Type B pancreatic cell (in vitro differentiated cells): ENCODE measurements around the gene PTPRU. TPM values are rescaled to one million over a fixed set of nuclear protein-coding genes. Genes with fewer than 3 reads are reported as not detected.

Source experiments
- DNase-seq: peaks from one replicate; pipeline ENCODE4 v3.0.0; 2021; ENCODE audit warnings: mixed read lengths; ENCODE audit not compliant: unreplicated experiment; ENCODE audit errors: extremely low spot score
- H3K27ac Mint-ChIP-seq: 2 replicates; pipeline ENCODE4 v1.8.0; 2021; ENCODE audit warnings: mild to moderate bottlenecking, mixed read lengths
- H3K27me3 Mint-ChIP-seq: 2 replicates; pipeline ENCODE4 v1.8.0; 2021; ENCODE audit warnings: mixed read lengths
- H3K36me3 Mint-ChIP-seq: 2 replicates; pipeline ENCODE4 v1.8.0; 2021; ENCODE audit warnings: mixed read lengths
- H3K4me1 Mint-ChIP-seq: one replicate; pipeline ENCODE4 v1.8.0; 2021; ENCODE audit warnings: mixed read lengths; ENCODE audit not compliant: unreplicated experiment
- H3K4me3 Mint-ChIP-seq: 2 replicates; pipeline ENCODE4 v1.8.0; 2021; ENCODE audit warnings: mild to moderate bottlenecking, mixed read lengths
- H3K9me3 Mint-ChIP-seq: 2 replicates; pipeline ENCODE4 v1.8.0; 2021; ENCODE audit warnings: mixed read lengths
- total RNA-seq: library from RNA; stranded (reverse); gene quantifications from 2 replicates; pipeline ENCODE4 v1.2.1, GENCODE V29; 2021; ENCODE audit warnings: low replicate concordance
- TF ChIP-seq, protein P1 (sequence below): fragments of 200-600 bp; sonication (generic); conservative IDR thresholded peaks from 2 replicates; pipeline ENCODE4 v1.5.0; 2021; ENCODE audit warnings: antibody characterized with exemption, mild to moderate bottlenecking

Gene PTPRU
- total RNA-seq, 1 donor from 2014 or later = 66.6 TPM

DNA sequence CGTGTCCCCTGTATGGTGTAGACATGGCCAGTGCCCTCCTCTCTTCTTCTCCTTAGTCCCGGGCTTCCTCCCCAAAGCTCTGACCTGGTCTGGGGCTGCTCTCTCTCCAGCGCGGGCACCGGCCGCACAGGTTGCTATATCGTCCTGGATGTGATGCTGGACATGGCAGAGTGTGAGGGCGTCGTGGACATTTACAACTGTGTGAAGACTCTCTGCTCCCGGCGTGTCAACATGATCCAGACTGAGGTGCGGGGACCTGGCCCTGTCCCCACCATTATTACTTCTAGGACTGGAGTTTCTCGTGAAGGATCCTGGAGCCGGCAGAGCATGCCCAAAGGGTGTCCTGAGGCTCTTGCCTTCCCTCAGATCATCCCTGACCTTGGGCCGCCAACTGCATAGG is 78.9 kb downstream of the PTPRU start:
- no peak overlapping the region for H3K4me3 Mint-ChIP-seq
- no peaks in the 10 kb centered on the region for H3K27me3 Mint-ChIP-seq
- no peak for DNase-seq
- H3K36me3 Mint-ChIP-seq = peaks cover 14% of the 10 kb centered on the region
- no peaks in the 10 kb centered on the region for H3K9me3 Mint-ChIP-seq
- H3K27ac Mint-ChIP-seq = no peak overlapping the region
- peaks cover 6% of the 10 kb centered on the region for H3K4me1 Mint-ChIP-seq
- TF ChIP-seq, protein P1, sequence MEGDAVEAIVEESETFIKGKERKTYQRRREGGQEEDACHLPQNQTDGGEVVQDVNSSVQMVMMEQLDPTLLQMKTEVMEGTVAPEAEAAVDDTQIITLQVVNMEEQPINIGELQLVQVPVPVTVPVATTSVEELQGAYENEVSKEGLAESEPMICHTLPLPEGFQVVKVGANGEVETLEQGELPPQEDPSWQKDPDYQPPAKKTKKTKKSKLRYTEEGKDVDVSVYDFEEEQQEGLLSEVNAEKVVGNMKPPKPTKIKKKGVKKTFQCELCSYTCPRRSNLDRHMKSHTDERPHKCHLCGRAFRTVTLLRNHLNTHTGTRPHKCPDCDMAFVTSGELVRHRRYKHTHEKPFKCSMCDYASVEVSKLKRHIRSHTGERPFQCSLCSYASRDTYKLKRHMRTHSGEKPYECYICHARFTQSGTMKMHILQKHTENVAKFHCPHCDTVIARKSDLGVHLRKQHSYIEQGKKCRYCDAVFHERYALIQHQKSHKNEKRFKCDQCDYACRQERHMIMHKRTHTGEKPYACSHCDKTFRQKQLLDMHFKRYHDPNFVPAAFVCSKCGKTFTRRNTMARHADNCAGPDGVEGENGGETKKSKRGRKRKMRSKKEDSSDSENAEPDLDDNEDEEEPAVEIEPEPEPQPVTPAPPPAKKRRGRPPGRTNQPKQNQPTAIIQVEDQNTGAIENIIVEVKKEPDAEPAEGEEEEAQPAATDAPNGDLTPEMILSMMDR = no peak

DNA sequence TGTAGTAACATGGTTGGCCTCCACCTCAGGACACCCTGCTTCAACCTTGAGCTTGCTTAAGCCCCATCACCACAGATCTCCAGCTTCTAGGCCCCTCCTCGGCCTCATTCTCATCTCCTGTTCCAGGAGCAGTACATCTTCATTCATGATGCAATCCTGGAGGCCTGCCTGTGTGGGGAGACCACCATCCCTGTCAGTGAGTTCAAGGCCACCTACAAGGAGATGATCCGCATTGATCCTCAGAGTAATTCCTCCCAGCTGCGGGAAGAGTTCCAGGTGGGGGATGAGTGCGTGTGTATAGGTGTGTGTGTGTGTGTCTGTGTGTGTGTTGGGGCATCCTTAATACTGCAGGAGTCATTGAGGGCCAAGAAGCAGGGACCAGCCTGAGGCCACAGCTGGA is 79.6 kb downstream of the PTPRU start:
- Mint-ChIP-seq H3K27me3 (no peaks in the 10 kb centered on the region), H3K4me3 (no peak overlapping the region), H3K36me3 (peaks cover 14% of the 10 kb centered on the region)

DNA sequence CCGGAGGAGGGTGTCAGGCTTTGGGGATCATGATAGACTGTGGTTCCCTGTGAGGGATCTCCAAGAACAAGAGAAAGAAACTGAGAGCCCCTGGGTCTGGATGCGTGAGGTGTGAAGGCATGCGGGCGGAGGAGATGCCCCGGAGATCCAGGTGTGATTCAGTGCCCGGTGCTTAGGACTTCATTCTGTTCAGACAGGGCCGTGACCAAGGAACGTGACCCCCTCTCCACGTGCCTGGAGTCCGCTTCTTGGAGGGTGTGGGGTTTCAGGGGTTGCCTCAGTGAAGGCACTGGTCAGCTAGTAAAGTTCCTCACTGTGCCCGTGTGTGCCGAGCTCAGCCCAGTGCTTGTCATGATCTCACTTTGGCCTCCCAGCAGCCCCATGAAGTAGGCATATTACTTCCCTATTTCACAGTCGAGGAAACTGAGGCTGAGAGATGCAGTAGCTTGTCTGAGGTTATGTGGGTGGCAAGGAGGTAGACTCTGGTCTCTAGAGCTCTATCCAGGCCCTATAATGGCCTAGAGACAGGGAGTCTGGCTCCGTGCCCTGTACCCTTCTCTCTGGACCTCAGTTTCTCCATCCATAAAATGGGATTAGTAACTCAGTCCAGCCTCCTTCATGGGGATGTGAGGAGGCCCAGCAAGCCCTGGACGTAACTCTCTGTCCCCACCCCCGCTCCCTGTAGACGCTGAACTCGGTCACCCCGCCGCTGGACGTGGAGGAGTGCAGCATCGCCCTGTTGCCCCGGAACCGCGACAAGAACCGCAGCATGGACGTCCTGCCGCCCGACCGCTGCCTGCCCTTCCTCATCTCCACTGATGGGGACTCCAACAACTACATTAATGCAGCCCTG is 81.0 kb downstream of the PTPRU start:
- Mint-ChIP-seq H3K4me1 (peaks cover 9% of the 10 kb centered on the region), H3K9me3 (no peaks in the 10 kb centered on the region), H3K27ac (no peak overlapping the region), H3K4me3 (no peak overlapping the region), H3K36me3 (peaks cover 22% of the 10 kb centered on the region), H3K27me3 (no peaks in the 10 kb centered on the region)
- TF ChIP-seq, protein P1 = no peak
- no peak for DNase-seq

More for the DNA sequence above, 79.6 kb downstream of the PTPRU start:
- Mint-ChIP-seq H3K4me1 (peaks cover 6% of the 10 kb centered on the region), H3K9me3 (no peaks in the 10 kb centered on the region), H3K27ac (no peak overlapping the region)
- TF ChIP-seq, protein P1 = no peak
- no peak for DNase-seq

DNA sequence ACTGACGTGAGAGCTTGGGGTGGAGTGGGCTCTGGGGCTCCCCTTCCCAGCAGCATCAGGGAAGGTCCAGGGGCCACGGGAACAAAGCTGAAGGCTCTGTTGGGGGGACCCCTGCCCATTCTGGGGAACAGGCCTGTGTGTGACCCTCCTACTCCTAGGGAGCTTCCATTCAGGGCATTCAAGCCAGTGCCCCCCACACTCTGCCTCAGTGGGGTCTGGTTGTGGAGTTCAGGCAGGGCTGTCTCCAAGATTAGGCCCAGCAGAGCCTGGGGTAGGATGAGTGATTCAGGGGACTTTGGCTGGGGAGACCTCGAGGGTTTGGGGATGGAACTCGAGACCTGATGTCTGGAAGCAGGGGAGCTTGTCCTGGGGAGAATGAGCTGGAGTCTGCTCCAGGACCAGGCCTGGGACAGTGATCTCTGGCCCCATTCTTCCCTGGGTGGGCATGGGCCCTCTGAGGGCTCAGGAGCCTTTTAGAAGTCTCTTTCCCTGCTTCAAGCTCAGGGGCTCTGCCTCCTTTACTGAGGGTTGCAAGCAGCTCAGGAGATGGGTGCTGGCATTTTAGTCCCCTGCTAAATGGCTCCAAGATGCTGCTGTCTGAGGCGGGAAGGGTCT is 81.7 kb downstream of the PTPRU start:
- no peak overlapping the region for H3K4me3 Mint-ChIP-seq
- no peaks in the 10 kb centered on the region for H3K9me3 Mint-ChIP-seq
- peaks cover 25% of the 10 kb centered on the region for H3K36me3 Mint-ChIP-seq
- H3K27ac Mint-ChIP-seq = no peak overlapping the region
- H3K27me3 Mint-ChIP-seq = no peaks in the 10 kb centered on the region
- TF ChIP-seq, protein P1 = no peak
- peaks cover 11% of the 10 kb centered on the region for H3K4me1 Mint-ChIP-seq
- DNase-seq = no peak

DNA sequence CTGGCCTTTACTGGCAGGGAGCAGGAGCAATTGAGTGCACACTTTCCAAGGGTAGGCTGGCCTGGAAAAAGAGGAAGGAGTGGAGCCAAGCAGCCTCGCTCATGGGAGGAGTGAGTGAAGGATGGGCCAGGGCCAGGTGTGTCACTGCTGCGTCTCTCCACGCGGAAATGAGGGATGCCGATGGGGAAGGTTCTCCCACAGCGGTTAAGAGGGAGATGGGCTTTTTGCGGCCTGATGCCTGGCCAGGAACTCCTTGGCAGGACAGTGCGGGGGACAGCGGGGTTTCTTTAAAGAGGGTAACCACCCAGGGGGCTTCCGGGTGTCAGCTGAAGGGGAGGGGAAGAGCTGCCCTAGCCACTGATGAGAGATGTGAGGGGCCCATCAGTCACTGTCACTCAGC is 82.4 kb downstream of the PTPRU start:
- TF ChIP-seq, protein P1 = no peak
- Mint-ChIP-seq H3K4me3 (no peak overlapping the region), H3K9me3 (no peaks in the 10 kb centered on the region), H3K4me1 (peaks cover 11% of the 10 kb centered on the region), H3K27me3 (no peaks in the 10 kb centered on the region), H3K36me3 (peaks cover 25% of the 10 kb centered on the region), H3K27ac (no peak overlapping the region)
- DNase-seq = no peak
